Fibroblast of gingiva (primary cell): ENCODE data around the gene CDH13.

ENCODE experiments used
- DNase-seq: peaks from one replicate; pipeline ENCODE4 v3.0.0-alpha.2; 2011; ENCODE audit warnings: low read depth

Gene CDH13

GRCh38 chr16:83002351-83003334 lies 375.9 kb downstream of the CDH13 start:
- peak; percentile 36 for DNase-seq

- no peak for DNase-seq
Observed at GRCh38 chr16:83004868-83005652, 378.3 kb downstream of the CDH13 start.

- DNase-seq = no peak
Observed at GRCh38 chr16:83005653-83006160, 378.9 kb downstream of the CDH13 start.

- no peak for DNase-seq
Observed at GRCh38 chr16:83010776-83011720, 384.3 kb downstream of the CDH13 start.

- no peak for DNase-seq
Observed at GRCh38 chr16:83011939-83012338, 385.2 kb downstream of the CDH13 start.

- DNase-seq = no peak
Observed at GRCh38 chr16:83013071-83013470, 386.3 kb downstream of the CDH13 start.

- no peak for DNase-seq
Observed at GRCh38 chr16:83019963-83020362, 393.2 kb downstream of the CDH13 start.

GRCh38 chr16:83021045-83021444 lies 394.3 kb downstream of the CDH13 start:
- DNase-seq = no peak

GRCh38 chr16:83021746-83022145 lies 395.0 kb downstream of the CDH13 start:
- no peak for DNase-seq

- DNase-seq = no peak
Observed at GRCh38 chr16:83023011-83023410, 396.2 kb downstream of the CDH13 start.

GRCh38 chr16:83023640-83024039 lies 396.9 kb downstream of the CDH13 start:
- DNase-seq = no peak

GRCh38 chr16:83027973-83028372 lies 401.2 kb downstream of the CDH13 start:
- no peak for DNase-seq

GRCh38 chr16:83029467-83029866 lies 402.7 kb downstream of the CDH13 start:
- DNase-seq = no peak

GRCh38 chr16:83031524-83031923 lies 404.8 kb downstream of the CDH13 start:
- no peak for DNase-seq

GRCh38 chr16:83037102-83037501 lies 410.3 kb downstream of the CDH13 start:
- no peak for DNase-seq

GRCh38 chr16:83037884-83038283 lies 411.1 kb downstream of the CDH13 start:
- DNase-seq = no peak

GRCh38 chr16:83040174-83040573 lies 413.4 kb downstream of the CDH13 start:
- no peak for DNase-seq

GRCh38 chr16:83044589-83044988 lies 417.8 kb downstream of the CDH13 start:
- DNase-seq = no peak

GRCh38 chr16:83045790-83046189 lies 419.0 kb downstream of the CDH13 start:
- no peak for DNase-seq

- DNase-seq = no peak
Observed at GRCh38 chr16:83046664-83047063, 419.9 kb downstream of the CDH13 start.

GRCh38 chr16:83051451-83051850 lies 424.7 kb downstream of the CDH13 start:
- peak; percentile 7 for DNase-seq

- DNase-seq = no peak
Observed at GRCh38 chr16:83054283-83054682, 427.5 kb downstream of the CDH13 start.
